Type B pancreatic cell (in vitro differentiated cells): Measurements from ENCODE around the gene ABTB2. TPM values are rescaled to one million over a fixed set of nuclear protein-coding genes. Genes with fewer than 3 reads are reported as not detected.
A peak's percentile ranks its signal among the peaks of the same experiment; 100 is the strongest.
"Not testable (repeated sequence)": the region's sequence is repeated elsewhere in the genome, so short reads cannot be mapped to it uniquely, and the experiment has no call there.

Experiments
- DNase-seq: peaks from one replicate; pipeline ENCODE4 v3.0.0; 2021; ENCODE audit warnings: mixed read lengths; ENCODE audit not compliant: unreplicated experiment; ENCODE audit errors: extremely low spot score
- H3K27ac Mint-ChIP-seq: 2 replicates; pipeline ENCODE4 v1.8.0; 2021; ENCODE audit warnings: mild to moderate bottlenecking, mixed read lengths
- H3K27me3 Mint-ChIP-seq: 2 replicates; pipeline ENCODE4 v1.8.0; 2021; ENCODE audit warnings: mixed read lengths
- H3K36me3 Mint-ChIP-seq: 2 replicates; pipeline ENCODE4 v1.8.0; 2021; ENCODE audit warnings: mixed read lengths
- H3K4me1 Mint-ChIP-seq: one replicate; pipeline ENCODE4 v1.8.0; 2021; ENCODE audit warnings: mixed read lengths; ENCODE audit not compliant: unreplicated experiment
- H3K4me3 Mint-ChIP-seq: 2 replicates; pipeline ENCODE4 v1.8.0; 2021; ENCODE audit warnings: mild to moderate bottlenecking, mixed read lengths
- H3K9me3 Mint-ChIP-seq: 2 replicates; pipeline ENCODE4 v1.8.0; 2021; ENCODE audit warnings: mixed read lengths
- CTCF ChIP-seq: fragments of 200-600 bp; sonication (generic); conservative IDR thresholded peaks from 2 replicates; pipeline ENCODE4 v1.5.0; 2021; ENCODE audit warnings: antibody characterized with exemption, mild to moderate bottlenecking
- total RNA-seq: library from RNA; stranded (reverse); gene quantifications from 2 replicates; pipeline ENCODE4 v1.2.1, GENCODE V29; 2021; ENCODE audit warnings: low replicate concordance

The ABTB2 gene
- total RNA-seq, 1 donor from 2014 or later = 13.5 TPM

- H3K27me3 Mint-ChIP-seq = peaks cover 8% of the 10 kb centered on the region
- H3K36me3 Mint-ChIP-seq = peaks cover 4% of the 10 kb centered on the region
- peaks cover 33% of the 10 kb centered on the region for H3K4me1 Mint-ChIP-seq
- DNase-seq = no peak
- TF ChIP-seq CTCF = no peak
- no peak overlapping the region for H3K27ac Mint-ChIP-seq
- H3K4me3 Mint-ChIP-seq = no peak overlapping the region
- H3K9me3 Mint-ChIP-seq = no peaks in the 10 kb centered on the region
Observed at GRCh38 chr11:34219941-34220370, 137.9 kb downstream of the ABTB2 start.

DNA sequence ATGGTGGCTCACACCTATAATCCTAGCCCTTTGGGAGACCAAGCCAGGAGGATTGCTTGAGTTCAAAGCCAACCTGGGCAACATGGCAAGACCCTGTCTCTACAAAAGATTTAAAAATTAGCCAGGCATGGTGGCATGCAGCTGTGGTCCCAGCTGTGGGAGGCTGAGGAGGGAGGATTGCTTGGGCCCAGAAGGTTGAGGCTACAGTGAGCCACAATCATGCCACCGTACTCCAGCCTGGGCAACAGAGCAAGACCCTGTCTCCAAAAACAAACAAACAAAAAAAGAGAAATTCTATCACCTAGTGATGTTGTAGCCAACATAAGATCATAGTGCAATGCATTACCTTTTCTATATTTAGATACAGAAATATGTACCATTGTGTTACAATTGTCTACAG lies 138.5 kb downstream of the ABTB2 start:
- Mint-ChIP-seq H3K36me3 (peaks cover 4% of the 10 kb centered on the region), H3K4me1 (peaks cover 33% of the 10 kb centered on the region), H3K9me3 (no peaks in the 10 kb centered on the region), H3K4me3 (no peak overlapping the region), H3K27ac (no peak overlapping the region), H3K27me3 (peaks cover 8% of the 10 kb centered on the region)
- no peak for DNase-seq
- no peak for TF ChIP-seq CTCF

DNA sequence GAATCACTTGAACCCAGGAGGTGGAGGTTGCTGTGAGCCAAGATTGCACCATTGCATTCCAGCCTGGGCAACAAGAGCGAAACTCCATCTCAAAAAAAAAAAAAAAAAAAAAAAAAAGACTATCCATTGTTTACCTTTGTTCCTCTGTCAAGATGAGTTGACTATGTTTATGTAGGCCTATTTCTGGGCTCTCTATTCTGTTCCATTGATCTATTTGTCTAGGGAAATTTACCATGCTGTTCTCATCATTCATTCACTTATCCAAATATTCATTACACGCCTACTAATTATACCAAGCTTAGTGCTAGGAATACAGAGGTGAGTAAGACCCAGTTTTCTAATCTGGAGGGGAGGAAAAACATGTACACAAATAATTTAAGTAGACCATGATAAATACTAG lies 139.1 kb downstream of the ABTB2 start:
- peaks cover 35% of the 10 kb centered on the region for H3K4me1 Mint-ChIP-seq
- H3K27ac Mint-ChIP-seq = peak overlapping the region; percentile 40
- H3K27me3 Mint-ChIP-seq, H3K36me3 Mint-ChIP-seq, H3K9me3 Mint-ChIP-seq, DNase-seq, H3K4me3 Mint-ChIP-seq: not testable (repeated sequence)

- DNase-seq = no peak
- no peak for TF ChIP-seq CTCF
- no peaks in the 10 kb centered on the region for H3K9me3 Mint-ChIP-seq
- H3K36me3 Mint-ChIP-seq = peaks cover 4% of the 10 kb centered on the region
- peaks cover 28% of the 10 kb centered on the region for H3K4me1 Mint-ChIP-seq
- peaks cover under 1% of the 10 kb centered on the region for H3K27me3 Mint-ChIP-seq
- H3K27ac Mint-ChIP-seq = no peak overlapping the region
- H3K4me3 Mint-ChIP-seq = no peak overlapping the region
Observed at GRCh38 chr11:34218067-34218466, 139.7 kb downstream of the ABTB2 start.

DNA sequence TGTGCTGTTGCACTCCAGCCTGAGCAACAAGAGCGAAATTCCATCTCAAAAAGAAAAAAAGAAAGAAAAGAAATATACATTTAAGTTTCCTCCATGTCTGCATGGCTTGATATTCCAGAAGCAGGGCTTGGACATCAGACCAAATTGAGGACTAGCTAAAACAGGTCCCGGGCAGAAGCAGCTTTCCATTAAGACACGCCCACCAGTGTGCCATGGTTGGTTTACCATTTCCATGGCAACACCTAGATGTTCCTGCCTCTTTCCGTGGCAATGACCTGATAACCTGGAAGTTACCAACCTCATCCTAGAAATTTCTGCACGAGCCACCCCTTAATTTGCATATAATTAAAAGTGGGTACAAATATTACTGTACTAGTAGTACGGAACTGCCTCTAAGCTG lies 141.1 kb downstream of the ABTB2 start:
- no peak for DNase-seq
- no peak overlapping the region for H3K27ac Mint-ChIP-seq
- H3K9me3 Mint-ChIP-seq = no peaks in the 10 kb centered on the region
- TF ChIP-seq CTCF = no peak
- H3K4me3 Mint-ChIP-seq = no peak overlapping the region
- peaks cover 4% of the 10 kb centered on the region for H3K36me3 Mint-ChIP-seq
- peaks cover 24% of the 10 kb centered on the region for H3K4me1 Mint-ChIP-seq
- H3K27me3 Mint-ChIP-seq = no peaks in the 10 kb centered on the region

- Mint-ChIP-seq H3K4me3 (no peak overlapping the region), H3K27ac (no peak overlapping the region), H3K4me1 (peaks cover 24% of the 10 kb centered on the region), H3K9me3 (no peaks in the 10 kb centered on the region), H3K27me3 (no peaks in the 10 kb centered on the region), H3K36me3 (peaks cover 4% of the 10 kb centered on the region)
- DNase-seq = no peak
- no peak for TF ChIP-seq CTCF
Observed at GRCh38 chr11:34215806-34216453, 141.9 kb downstream of the ABTB2 start.
